GM19239 (cell line): ENCODE data around the gene ITGB8.
"Not testable (repeated sequence)": the region's sequence is repeated elsewhere in the genome, so short reads cannot be mapped to it uniquely, and the experiment has no call there.

ENCODE experiments used
- DNase-seq: peaks from one replicate; pipeline ENCODE4 v3.0.0; 2011; ENCODE audit warnings: low spot score; ENCODE audit not compliant: insufficient read length
- FAIRE-seq: peaks from 2 replicates; lab custom pipeline; 2011; peaks lifted over from hg19 to GRCh38; lab: Jason Lieb, UNC

ITGB8 gene

GRCh38 chr7:20330239-20330927 lies at the start of gene ITGB8:
ITGB8 (plus strand) TSS chr7:20330900; CDS start chr7:20331807, 907 bp downstream.
- DNase-seq (peak; percentile 34), FAIRE-seq (peak; percentile 94)

DNA sequence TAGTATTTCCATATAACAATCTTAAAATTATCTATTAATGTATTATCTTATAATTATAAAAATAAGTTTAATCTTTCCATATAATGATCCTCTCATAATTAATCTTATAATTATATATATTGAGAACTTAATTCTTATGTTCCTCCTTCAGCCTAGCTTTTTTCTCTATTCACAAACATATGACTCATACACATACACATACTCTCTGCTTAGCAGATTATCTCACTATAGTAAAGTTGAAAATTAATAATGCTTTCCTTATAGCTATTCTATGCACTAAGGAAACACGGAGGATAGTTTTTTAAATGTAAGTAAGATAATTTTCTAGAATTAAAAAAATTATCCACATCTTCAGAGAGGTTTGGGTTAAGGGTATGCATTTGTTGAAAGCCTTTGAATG lies 47.7 kb upstream of the ITGB8 start:
- no peak for DNase-seq
- no peak for FAIRE-seq

DNA sequence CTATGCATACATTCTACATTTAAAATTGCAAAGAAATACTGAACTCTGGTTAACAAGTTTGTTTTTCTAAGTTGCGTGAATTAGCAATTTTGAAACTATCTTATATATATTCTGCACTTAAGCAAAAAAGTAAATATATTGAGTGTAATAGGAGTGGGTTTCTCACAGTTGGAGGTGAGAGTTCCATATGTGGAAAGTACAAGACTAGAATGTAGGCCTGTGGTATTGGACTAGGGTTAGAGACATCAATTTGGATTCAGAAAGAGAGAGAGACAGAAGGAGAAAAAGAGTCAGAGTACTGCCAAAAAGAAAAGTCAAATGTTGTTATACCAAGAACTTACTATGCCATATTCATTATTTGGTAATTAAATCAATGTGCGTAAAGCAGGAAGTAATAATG lies 47.3 kb upstream of the ITGB8 start:
- DNase-seq (no peak), FAIRE-seq (peak; percentile 76)

- DNase-seq (no peak), FAIRE-seq (peak; percentile 92)
These were observed 46.5 kb upstream of the ITGB8 start for GRCh38 chr7:20284003-20284770.

DNA sequence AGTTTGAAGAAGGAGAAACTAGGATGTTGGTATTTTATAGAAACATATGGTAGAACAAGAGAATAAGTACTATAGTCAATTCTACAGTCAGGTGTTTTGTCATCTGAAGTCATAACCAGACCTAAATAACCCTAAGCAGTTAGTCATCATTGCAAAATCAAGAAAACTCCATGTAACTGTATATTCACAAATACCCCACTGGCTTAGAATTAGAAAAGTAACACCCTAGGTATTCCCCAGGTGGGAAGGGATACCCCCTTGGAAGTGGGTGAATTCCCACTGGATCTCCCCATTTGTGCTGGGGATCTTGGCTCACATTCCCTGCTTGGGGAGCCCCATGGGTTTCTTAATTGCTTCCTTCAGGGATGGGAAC lies 45.9 kb upstream of the ITGB8 start:
- no peak for DNase-seq
- no peak for FAIRE-seq

GRCh38 chr7:20287317-20287716 lies 43.4 kb upstream of the ITGB8 start:
- no peak for DNase-seq
- peak; percentile 93 for FAIRE-seq

- DNase-seq = no peak
- FAIRE-seq = no peak
These were observed 42.7 kb upstream of the ITGB8 start for GRCh38 chr7:20288036-20288435.

GRCh38 chr7:20290505-20291111 lies 40.1 kb upstream of the ITGB8 start:
- FAIRE-seq = peak; percentile 70
- DNase-seq = no peak

DNA sequence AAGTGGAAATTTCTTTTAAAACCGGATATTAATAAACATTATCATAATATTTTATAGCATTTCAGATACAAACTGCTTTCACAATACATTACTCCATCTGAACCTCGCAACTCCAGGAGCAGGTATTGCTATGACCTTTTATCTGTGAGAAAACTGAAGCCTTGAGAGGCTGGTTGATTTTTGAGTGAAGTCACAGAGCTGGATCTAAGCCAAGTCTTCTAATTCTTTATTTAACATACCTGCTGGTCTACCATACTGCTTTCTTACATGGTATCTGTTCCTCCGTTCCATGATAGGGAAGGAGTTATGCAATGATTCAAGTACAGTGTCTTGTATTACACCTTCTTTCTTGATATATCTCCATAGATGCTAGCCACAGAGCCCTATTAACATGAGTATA lies 37.4 kb upstream of the ITGB8 start:
- DNase-seq (no peak), FAIRE-seq (no peak)

GRCh38 chr7:20296444-20296843 lies 34.3 kb upstream of the ITGB8 start:
- peak; percentile 66 for FAIRE-seq
- DNase-seq = no peak

DNA sequence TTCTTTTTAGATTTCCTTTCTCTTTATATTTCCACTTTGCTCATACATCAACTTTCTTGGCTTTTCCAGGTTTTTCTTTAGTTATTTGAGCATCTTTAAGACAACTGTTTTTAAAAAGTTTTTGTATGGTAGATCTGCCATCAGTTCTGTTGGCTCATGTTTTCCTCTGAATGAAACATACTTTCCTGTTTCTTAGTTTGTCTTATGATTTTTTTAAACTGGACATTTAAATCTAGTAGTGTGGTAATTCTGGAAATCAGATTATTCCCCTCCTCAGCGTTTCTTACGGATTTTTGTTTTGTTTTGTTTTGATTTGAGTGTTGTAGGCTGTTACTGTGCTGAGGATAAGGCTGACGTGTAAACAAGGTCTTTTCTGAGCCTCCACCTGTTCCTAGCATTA lies 33.8 kb upstream of the ITGB8 start:
- peak; percentile 68 for FAIRE-seq
- DNase-seq = no peak

- FAIRE-seq = no peak
- DNase-seq = no peak
These were observed 32.2 kb upstream of the ITGB8 start for GRCh38 chr7:20298486-20298901.

- FAIRE-seq = peak; percentile 81
These were observed 31.6 kb upstream of the ITGB8 start for GRCh38 chr7:20299145-20299544.

GRCh38 chr7:20299647-20300312 lies 30.9 kb upstream of the ITGB8 start:
- no peak for DNase-seq
- FAIRE-seq = peak; percentile 97

More at GRCh38 chr7:20299145-20299544, 31.6 kb upstream of the ITGB8 start:
- DNase-seq = no peak

DNA sequence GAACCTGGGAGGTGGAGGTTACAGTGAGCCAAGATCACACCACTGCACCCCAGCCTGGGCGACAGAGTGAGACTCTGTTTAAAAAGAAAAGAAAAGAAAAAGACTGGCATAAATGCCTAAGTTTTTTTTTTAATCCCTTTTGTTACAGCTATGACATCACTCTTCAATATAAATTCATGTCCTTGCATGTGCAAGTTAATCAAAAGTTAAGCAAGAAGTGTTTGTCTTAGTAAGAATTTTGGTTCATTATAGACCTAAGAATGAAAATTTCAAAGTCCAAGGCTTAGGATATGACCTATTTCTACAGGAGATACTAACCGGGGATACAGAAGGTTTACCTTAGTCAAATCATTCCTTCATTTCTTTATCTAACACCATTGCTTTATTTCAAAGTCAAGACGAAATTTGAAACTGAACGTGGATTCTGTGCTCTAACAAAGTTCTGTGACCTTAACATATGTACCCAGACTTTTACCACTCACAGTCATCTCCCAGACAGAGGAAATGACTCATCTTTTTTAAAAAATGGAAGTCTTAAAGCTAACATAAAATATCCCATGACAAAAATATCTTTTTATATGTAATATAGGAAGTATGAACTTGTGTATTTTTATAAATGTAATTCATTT lies 29.3 kb upstream of the ITGB8 start:
- no peak for DNase-seq
- no peak for FAIRE-seq

- FAIRE-seq, DNase-seq: not testable (repeated sequence)
These were observed 28.4 kb upstream of the ITGB8 start for GRCh38 chr7:20302300-20302699.

- peak; percentile 86 for FAIRE-seq
- DNase-seq = no peak
These were observed 27.8 kb upstream of the ITGB8 start for GRCh38 chr7:20302891-20303290.

GRCh38 chr7:20304366-20304765 lies 26.3 kb upstream of the ITGB8 start:
- DNase-seq (no peak), FAIRE-seq (no peak)

DNA sequence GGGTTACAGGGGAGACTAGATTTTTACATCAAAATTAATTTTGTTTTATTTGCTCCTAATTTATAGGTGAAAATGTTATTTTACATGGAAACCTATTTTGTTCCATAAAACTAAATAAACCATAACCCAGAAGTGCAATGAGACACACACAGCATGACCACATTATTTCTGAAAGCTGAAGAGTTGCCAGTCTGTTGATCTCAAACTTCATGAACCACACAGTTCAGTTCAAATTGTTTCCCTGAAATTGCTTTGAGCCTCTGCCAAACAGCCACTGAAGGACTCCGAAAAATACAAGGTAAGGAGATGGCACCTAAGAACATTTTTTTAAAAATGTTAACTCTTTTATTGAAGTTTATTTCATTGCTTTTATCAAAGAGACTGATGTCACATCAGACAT lies 25.0 kb upstream of the ITGB8 start:
- FAIRE-seq (no peak), DNase-seq (no peak)
